GM12864 (cell line): ENCODE results near the gene CDH11.

Source experiments
- DNase-seq: peaks from one replicate; pipeline ENCODE4 v3.0.0-alpha.2; 2011; ENCODE audit warnings: low read depth
- H3K4me3 ChIP-seq: 2 replicates; pipeline ENCODE4 v1.5.1; 2011; ENCODE audit warnings: mild to moderate bottlenecking, low read depth, low read length, control low read depth
- CTCF ChIP-seq: IDR thresholded peaks from 2 replicates; pipeline ENCODE4 v1.5.1; 2011; ENCODE audit warnings: low read depth, mild to moderate bottlenecking, moderate library complexity, low read length, control low read depth, inconsistent platforms; ENCODE audit errors: missing control alignments

Gene CDH11

GRCh38 chr16:65023802-65024201 is 98.1 kb downstream of the CDH11 start:
- H3K4me3 ChIP-seq = no peak overlapping the region
- TF ChIP-seq CTCF = no peak
- no peak for DNase-seq

DNA sequence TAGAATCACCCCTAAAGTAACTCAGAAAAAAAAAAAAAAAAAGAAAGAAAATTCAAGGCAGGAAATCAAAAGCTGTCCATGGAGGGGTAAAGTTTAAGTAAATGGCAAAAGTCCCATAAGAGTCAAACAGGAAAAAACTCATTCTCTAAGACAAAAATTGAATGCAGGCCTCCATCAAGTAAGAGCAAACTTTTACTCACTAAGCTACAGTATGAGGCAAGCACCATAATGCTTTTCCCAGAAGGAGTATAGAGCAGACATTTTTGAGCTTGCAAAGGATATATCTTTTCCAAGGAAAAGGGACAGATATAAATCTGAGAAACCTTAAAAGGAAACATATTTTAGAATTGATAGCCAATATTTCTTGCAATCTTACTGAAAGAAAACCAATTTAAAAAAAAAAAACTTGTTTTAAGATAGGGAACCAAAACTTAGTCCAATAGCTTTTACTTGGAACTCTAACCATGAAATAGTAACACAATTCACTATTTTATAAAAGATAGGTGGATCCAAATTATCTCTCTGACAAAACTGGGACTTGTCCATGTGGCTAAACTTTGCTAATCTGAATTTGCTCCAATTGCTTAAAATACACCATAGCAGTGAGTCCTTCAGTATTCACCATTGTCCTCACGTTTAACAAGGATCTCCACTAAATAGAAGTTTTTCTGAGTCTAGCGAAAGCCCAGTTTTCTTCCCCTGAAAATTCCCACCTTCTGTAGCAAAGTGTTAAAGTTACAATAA is 99.8 kb downstream of the CDH11 start:
- no peak for DNase-seq
- no peak overlapping the region for H3K4me3 ChIP-seq
- TF ChIP-seq CTCF = no peak

DNA sequence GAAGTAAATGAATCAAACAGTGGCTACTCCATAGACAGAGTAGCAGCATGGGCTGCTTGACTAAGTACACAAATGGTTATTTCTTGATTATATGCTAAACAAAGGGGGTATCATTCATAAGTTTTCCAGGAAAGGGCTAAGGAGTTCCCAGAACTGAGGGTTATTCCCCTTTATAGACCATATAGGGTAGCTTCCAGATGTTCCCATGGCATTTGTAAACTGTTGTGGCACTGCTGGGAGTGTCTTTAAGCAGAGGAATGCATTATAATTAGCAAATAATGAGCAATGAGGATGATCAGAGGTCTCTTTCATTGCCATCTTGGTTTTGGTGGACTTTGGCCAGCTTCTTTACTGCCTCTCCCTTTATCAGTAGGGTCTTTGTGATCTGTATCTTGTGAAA is 105.1 kb downstream of the CDH11 start:
- no peak for TF ChIP-seq CTCF
- no peak overlapping the region for H3K4me3 ChIP-seq
- DNase-seq = no peak

- TF ChIP-seq CTCF = no peak
- no peak for DNase-seq
- no peak overlapping the region for H3K4me3 ChIP-seq
Observed at GRCh38 chr16:65015599-65015998, 106.3 kb downstream of the CDH11 start.

- no peak for TF ChIP-seq CTCF
- no peak for DNase-seq
Observed at GRCh38 chr16:65012357-65012756, 109.5 kb downstream of the CDH11 start.

GRCh38 chr16:65010125-65010524 is 111.7 kb downstream of the CDH11 start:
- no peak overlapping the region for H3K4me3 ChIP-seq

More at GRCh38 chr16:65012357-65012756, 109.5 kb downstream of the CDH11 start:
- no peak overlapping the region for H3K4me3 ChIP-seq

More at GRCh38 chr16:65010125-65010524, 111.7 kb downstream of the CDH11 start:
- TF ChIP-seq CTCF = no peak
- no peak for DNase-seq
